ENCODE measurements around the gene HRC. TPM values are rescaled to one million over a fixed set of nuclear protein-coding genes. Genes with fewer than 3 reads are reported as not detected.

Gene HRC
- total RNA-seq, 2 experiments from 2014 or later: not detected

GRCh38 chr19:49118565-49119410 is 36.4 kb downstream of the HRC start, which contains the start of gene C19orf73:
C19orf73 (minus strand) TSS chr19:49119143; CDS start chr19:49119022, 121 bp downstream.
- intact Hi-C loops (cut with micrococcal nuclease): loop anchor here (1.0 to 10.0 kb wide), 5 partner anchors 10 to 336 kb away; partner anchors contain the start of genes ALDH16A1, PIH1D1, PPP1R15A and SNRNP70

GRCh38 chr19:49117677-49118564 is 37.3 kb downstream of the HRC start:
- H3K27me3 Mint-ChIP-seq (ENCODE audit: low read depth): peaks cover 7% of the 10 kb centered on the region
- intact Hi-C loops (cut with micrococcal nuclease): loop anchor here (2.0 to 10.0 kb wide), 3 partner anchors 33 to 337 kb away; partner anchors contain the start of genes ALDH16A1, PIH1D1 and PPP1R15A
- H3K4me1 Mint-ChIP-seq (ENCODE audit: low read depth): peaks cover 38% of the 10 kb centered on the region
- CTCF ChIA-PET: interaction anchor here (0.8 to 1.9 kb wide), 5 partner anchors 12 to 124 kb away, joined by 3 to 5 read pairs (median 4); partner anchors contain the start of genes GYS1 and RUVBL2
- peak overlapping the region; percentile 83 for H3K4me3 Mint-ChIP-seq
- peak overlapping the region; percentile 86 for H3K27ac Mint-ChIP-seq
- no peaks in the 10 kb centered on the region for H3K9me3 Mint-ChIP-seq
- H3K36me3 Mint-ChIP-seq (ENCODE audit: low read depth): no peaks in the 10 kb centered on the region
- no peak for DNase-seq

More at GRCh38 chr19:49118565-49119410, 36.4 kb downstream of the HRC start, which contains the start of gene C19orf73:
- Mint-ChIP-seq H3K4me3 (peak within 1 kb of the TSS; percentile 83), H3K4me1 (ENCODE audit: low read depth) (peaks cover 32% of the 10 kb centered on the region), H3K27me3 (ENCODE audit: low read depth) (peaks cover 7% of the 10 kb centered on the region), H3K27ac (peak within 1 kb of the TSS; percentile 86), H3K9me3 (no peaks in the 10 kb centered on the region), H3K36me3 (ENCODE audit: low read depth) (no peaks in the 10 kb centered on the region)
- CTCF ChIA-PET: interaction anchor here (0.8 to 1.9 kb wide), 3 partner anchors 13 to 125 kb away, joined by 3 to 5 read pairs (median 4); partner anchors contain the start of genes GYS1 and RUVBL2
- DNase-seq: peak; percentile 95

- Mint-ChIP-seq H3K4me1 (ENCODE audit: low read depth) (peaks cover 38% of the 10 kb centered on the region), H3K9me3 (no peaks in the 10 kb centered on the region), H3K4me3 (peak overlapping the region; percentile 33), H3K27ac (peak overlapping the region; percentile 48), H3K36me3 (ENCODE audit: low read depth) (no peaks in the 10 kb centered on the region), H3K27me3 (ENCODE audit: low read depth) (peaks cover 7% of the 10 kb centered on the region)
- intact Hi-C loops (cut with micrococcal nuclease): loop anchor here (10.0 kb wide), 2 partner anchors 242 to 338 kb away; partner anchors contain the start of genes ALDH16A1, PIH1D1 and PPP1R15A
- no peak for DNase-seq
- CTCF ChIA-PET: interaction anchor here (1.4 to 3.3 kb wide), 4 partner anchors 10 to 123 kb away, joined by 4 to 16 read pairs (median 5); partner anchors contain the start of genes GYS1 and RUVBL2
These were observed 38.7 kb downstream of the HRC start for GRCh38 chr19:49116544-49116943.

GRCh38 chr19:49114630-49115363 is 40.4 kb downstream of the HRC start:
- CTCF ChIA-PET: interaction anchor here (0.6 to 3.3 kb wide), 14 partner anchors 8 to 356 kb away, joined by 3 to 27 read pairs (median 4); partner anchors contain the start of genes GYS1 and RUVBL2
- Mint-ChIP-seq H3K9me3 (no peaks in the 10 kb centered on the region), H3K4me1 (ENCODE audit: low read depth) (peaks cover 28% of the 10 kb centered on the region), H3K36me3 (ENCODE audit: low read depth) (no peaks in the 10 kb centered on the region), H3K27me3 (ENCODE audit: low read depth) (no peaks in the 10 kb centered on the region), H3K27ac (no peak overlapping the region), H3K4me3 (peak overlapping the region; percentile 75)
- peak; percentile 66 for DNase-seq
- intact Hi-C loops (cut with micrococcal nuclease): loop anchor here (1.0 to 10.0 kb wide), 4 partner anchors 29 to 340 kb away; partner anchors contain the start of genes ALDH16A1, GYS1, PIH1D1 and PPP1R15A

- intact Hi-C loops (cut with micrococcal nuclease): loop anchor here (1.0 to 10.0 kb wide), 4 partner anchors 29 to 341 kb away; partner anchors contain the start of genes ALDH16A1, GYS1, PIH1D1 and PPP1R15A
- peaks cover 28% of the 10 kb centered on the region for H3K4me1 Mint-ChIP-seq (ENCODE audit: low read depth)
- no peak within 1 kb of the TSS for H3K27ac Mint-ChIP-seq
- H3K9me3 Mint-ChIP-seq: no peaks in the 10 kb centered on the region
- CTCF ChIA-PET: interaction anchor here (0.6 to 3.3 kb wide), 22 partner anchors 7 to 357 kb away, joined by 3 to 27 read pairs (median 3); partner anchors contain the start of genes GYS1 and RUVBL2
- H3K4me3 Mint-ChIP-seq: peak within 1 kb of the TSS; percentile 75
- no peaks in the 10 kb centered on the region for H3K27me3 Mint-ChIP-seq (ENCODE audit: low read depth)
- peaks cover 4% of the 10 kb centered on the region for H3K36me3 Mint-ChIP-seq (ENCODE audit: low read depth)
- peak; percentile 65 for DNase-seq
These were observed 41.2 kb downstream of the HRC start, which contains the start of gene LIN7B for GRCh38 chr19:49113762-49114629. LIN7B (plus strand) TSS chr19:49114370; CDS start chr19:49114405, 35 bp downstream.

GRCh38 chr19:49111218-49111998 is 43.8 kb downstream of the HRC start:
- DNase-seq: no peak
- H3K4me1 Mint-ChIP-seq (ENCODE audit: low read depth): peaks cover 15% of the 10 kb centered on the region
- no peaks in the 10 kb centered on the region for H3K9me3 Mint-ChIP-seq
- intact Hi-C loops (cut with micrococcal nuclease): loop anchor here (10.0 kb wide), 2 partner anchors 237 to 343 kb away; partner anchors contain the start of genes ALDH16A1, PIH1D1 and PPP1R15A
- H3K27ac Mint-ChIP-seq: no peak overlapping the region
- CTCF ChIA-PET: interaction anchor here (0.9 to 1.2 kb wide), 2 partner anchors 14 kb away, joined by 5 to 6 read pairs; no protein-coding TSS in a partner anchor
- H3K4me3 Mint-ChIP-seq: no peak overlapping the region
- peaks cover 23% of the 10 kb centered on the region for H3K36me3 Mint-ChIP-seq (ENCODE audit: low read depth)
- H3K27me3 Mint-ChIP-seq (ENCODE audit: low read depth): no peaks in the 10 kb centered on the region

- peaks cover 15% of the 10 kb centered on the region for H3K4me1 Mint-ChIP-seq (ENCODE audit: low read depth)
- H3K27ac Mint-ChIP-seq: no peak overlapping the region
- no peaks in the 10 kb centered on the region for H3K27me3 Mint-ChIP-seq (ENCODE audit: low read depth)
- H3K4me3 Mint-ChIP-seq: no peak overlapping the region
- CTCF ChIA-PET: interaction anchor here (0.9 to 2.0 kb wide), 2 partner anchors 13 to 98 kb away, joined by 5 read pairs; no protein-coding TSS in a partner anchor
- DNase-seq: no peak
- peaks cover 25% of the 10 kb centered on the region for H3K36me3 Mint-ChIP-seq (ENCODE audit: low read depth)
- intact Hi-C loops (cut with micrococcal nuclease): loop anchor here (10.0 kb wide), 2 partner anchors 236 to 344 kb away; partner anchors contain the start of genes ALDH16A1, PIH1D1 and PPP1R15A
- no peaks in the 10 kb centered on the region for H3K9me3 Mint-ChIP-seq
These were observed 44.6 kb downstream of the HRC start for GRCh38 chr19:49110567-49110966.

GRCh38 chr19:49109569-49110233 is 45.5 kb downstream of the HRC start:
- CTCF ChIA-PET: interaction anchor here (2.0 kb wide), 1 partner anchor 99 kb away, joined by 5 read pairs; no protein-coding TSS in a partner anchor
- Mint-ChIP-seq H3K4me3 (no peak overlapping the region), H3K36me3 (ENCODE audit: low read depth) (peaks cover 27% of the 10 kb centered on the region), H3K4me1 (ENCODE audit: low read depth) (peaks cover 11% of the 10 kb centered on the region), H3K9me3 (no peaks in the 10 kb centered on the region), H3K27me3 (ENCODE audit: low read depth) (no peaks in the 10 kb centered on the region), H3K27ac (no peak overlapping the region)
- no peak for DNase-seq
- intact Hi-C loops (cut with micrococcal nuclease): loop anchor here (10.0 kb wide), 2 partner anchors 235 to 345 kb away; partner anchors contain the start of genes ALDH16A1, PIH1D1 and PPP1R15A

- Mint-ChIP-seq H3K9me3 (no peaks in the 10 kb centered on the region), H3K4me1 (ENCODE audit: low read depth) (peaks cover 11% of the 10 kb centered on the region), H3K27ac (no peak overlapping the region), H3K36me3 (ENCODE audit: low read depth) (peaks cover 31% of the 10 kb centered on the region), H3K27me3 (ENCODE audit: low read depth) (no peaks in the 10 kb centered on the region), H3K4me3 (no peak overlapping the region)
- CTCF ChIA-PET: interaction anchor here (2.0 kb wide), 1 partner anchor 99 kb away, joined by 5 read pairs; no protein-coding TSS in a partner anchor
- intact Hi-C loops (cut with micrococcal nuclease): no loop called here
- DNase-seq: no peak
These were observed 46.1 kb downstream of the HRC start for GRCh38 chr19:49109051-49109450.

Data from activated naive CD4-positive, alpha-beta T cell treated with anti-CD3 and anti-CD28 coated beads for 36 hours (primary cell).